HG03064 (cell line): Measurements from ENCODE around the gene PTPN20.

Source experiments
- ATAC-seq: cut with Tn5 transposase; IDR thresholded peaks from one replicate; pipeline ENCODE4 v1.9.1; 2021; ENCODE audit warnings: low read depth; ENCODE audit not compliant: unreplicated experiment

The PTPN20 gene

DNA sequence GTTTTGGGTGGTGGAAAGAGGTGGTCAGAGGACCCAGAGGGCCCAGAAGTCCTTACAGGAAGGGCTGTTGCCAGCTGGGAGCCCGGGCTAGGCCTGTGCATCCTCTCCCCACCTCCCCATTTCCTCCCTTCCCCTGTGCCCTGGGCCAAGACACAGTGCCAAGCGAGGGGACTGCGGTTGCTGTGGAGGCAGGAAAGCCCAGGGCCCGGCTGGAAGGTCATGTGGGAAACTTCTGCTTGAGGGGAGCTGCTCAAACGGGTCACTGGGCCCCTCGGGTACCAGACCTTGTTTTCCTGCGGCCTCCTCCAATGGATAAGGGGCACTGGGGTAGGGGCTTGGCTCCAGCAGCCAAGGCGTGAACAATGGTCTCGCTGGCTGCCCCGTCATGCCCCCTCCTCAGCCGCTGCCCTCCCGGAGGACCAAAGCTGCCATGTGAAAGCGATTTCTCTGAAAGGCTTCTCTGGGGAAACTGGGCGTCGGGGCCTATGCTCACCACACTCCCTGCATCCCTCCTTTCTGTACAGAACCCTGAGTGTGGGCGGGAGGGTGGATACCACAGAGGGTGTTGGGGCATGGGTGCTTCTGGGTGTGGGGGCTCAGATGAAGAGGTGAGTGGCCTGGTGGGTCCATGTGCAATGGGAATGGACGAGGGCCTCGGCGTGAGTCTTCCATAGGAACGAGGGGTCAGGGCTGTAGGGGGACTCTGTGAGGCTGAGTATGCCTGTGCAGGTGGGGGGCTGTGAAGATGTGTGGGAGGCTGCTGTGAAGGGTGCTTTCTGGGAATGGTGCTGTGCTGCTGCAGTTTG lies 135.3 kb downstream of the PTPN20 start:
- ATAC-seq = no peak

DNA sequence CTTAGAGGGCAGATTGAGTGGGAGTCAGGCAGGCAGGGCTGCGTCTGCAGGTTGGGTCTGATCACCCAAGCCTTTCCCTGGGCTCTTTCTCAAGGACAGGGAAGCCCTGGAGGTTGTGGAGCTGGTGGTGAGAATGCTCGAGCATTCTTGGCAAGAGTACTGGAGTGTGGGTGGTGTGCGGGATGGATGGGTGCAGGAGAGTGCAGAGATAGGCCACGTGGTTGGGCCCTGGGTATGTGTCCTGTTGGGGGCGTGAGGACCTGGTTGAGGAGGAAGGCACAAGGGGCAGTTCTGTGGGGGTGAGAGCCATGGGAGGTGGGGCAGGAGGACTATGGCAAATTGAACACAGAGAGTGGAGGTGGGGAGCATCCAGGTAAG lies 135.9 kb downstream of the PTPN20 start:
- no peak for ATAC-seq

DNA sequence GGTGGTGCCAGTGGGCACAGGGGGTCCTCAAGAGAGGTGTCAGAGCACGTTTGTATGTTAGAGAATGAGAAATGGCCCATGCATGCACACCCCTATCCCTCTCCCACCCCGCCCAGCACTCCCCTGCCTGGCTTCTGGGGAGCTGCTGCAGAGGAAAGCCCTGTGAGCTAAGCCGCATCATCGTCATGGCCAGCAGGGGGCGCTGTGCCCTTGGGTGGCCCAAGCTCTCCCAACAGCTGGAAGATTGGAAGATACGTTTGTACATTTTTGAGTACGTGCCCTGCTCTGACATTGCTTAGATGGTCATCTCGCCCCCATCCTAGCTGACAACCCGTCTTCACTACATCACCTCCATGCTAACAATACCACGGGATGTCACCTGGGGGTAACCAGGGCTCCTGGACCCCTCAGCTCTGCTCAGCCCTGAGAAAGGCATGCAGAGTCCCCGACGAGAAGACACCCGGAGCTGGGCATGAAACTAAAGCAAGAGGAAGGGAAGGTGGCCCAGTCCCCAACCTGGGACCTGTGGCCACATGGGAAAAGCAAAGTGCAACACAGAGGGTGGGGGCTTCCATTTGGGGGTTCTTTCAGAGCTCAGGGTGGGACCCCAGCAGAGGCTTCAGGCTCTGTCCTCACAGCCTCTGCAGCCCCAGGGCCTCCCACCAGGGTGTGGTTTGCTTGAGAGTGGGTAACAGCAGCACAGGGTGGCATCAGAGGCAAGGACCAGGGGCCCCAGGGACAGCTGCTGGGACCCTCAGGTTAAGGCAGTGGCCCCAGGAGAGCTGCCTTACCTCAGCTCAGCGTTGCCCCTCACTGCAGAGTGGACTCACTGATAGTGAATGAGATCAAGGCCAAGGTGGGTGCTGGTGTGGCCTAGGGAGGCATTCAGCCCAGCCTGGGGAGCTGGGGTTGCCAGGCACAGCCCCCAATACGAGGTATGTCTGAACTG lies 136.6 kb downstream of the PTPN20 start:
- no peak for ATAC-seq

DNA sequence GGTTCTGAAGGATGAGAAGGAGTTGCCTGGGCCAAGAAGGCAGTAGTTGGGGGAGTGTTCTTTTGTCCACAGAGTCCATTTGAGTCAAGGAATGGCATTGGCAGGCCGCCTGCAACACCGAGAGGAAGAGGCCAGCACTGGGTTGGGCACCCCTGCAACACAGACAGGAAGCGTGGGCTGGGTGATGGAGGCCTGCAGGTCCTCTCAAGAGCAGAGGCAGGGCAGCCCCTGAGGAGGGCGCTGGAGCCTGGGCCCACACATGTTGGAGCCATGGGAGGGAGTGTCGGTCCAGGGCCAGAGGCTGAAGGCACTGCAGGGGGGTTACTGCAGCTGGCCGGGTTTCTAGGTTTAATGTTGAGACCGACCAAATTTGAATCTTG lies 137.3 kb downstream of the PTPN20 start:
- no peak for ATAC-seq

DNA sequence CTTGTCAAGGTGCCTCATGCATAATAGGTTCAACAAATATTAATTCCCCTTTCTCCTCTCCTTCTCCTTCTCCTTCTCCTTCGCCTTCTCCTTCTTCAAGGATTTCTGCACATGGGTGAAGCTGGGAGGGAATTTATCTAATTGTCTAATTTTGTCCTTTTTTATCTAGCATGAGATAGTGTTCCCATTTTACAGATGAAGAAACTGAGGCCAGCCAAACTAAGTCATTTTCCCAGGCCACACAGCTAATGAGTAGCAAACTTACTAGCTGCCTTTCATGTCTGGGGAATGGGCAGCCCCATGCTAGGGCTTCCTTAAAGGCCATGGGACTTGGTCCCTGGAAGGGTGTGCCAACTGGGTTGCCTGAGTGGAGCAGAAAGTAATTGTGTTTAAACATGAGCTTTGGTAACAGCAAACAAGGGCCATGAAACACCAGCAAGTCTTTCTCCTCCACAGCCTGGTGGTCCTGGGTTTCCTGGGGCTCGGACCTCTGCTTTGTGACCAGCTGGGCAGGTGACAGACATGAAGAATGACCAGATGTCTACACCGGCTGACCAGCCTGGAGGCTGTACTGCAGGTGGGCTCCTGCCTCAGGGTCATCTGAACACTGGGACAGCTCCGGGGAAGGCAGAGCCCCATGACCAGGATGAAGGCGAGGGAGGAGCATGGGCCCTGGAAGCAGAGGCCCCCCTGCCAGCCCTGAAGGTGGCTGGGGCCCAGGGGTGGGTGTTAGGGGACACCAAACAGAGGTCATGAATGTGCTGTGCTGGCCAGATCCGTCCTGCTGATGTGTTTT lies 138.0 kb downstream of the PTPN20 start:
- ATAC-seq = no peak

DNA sequence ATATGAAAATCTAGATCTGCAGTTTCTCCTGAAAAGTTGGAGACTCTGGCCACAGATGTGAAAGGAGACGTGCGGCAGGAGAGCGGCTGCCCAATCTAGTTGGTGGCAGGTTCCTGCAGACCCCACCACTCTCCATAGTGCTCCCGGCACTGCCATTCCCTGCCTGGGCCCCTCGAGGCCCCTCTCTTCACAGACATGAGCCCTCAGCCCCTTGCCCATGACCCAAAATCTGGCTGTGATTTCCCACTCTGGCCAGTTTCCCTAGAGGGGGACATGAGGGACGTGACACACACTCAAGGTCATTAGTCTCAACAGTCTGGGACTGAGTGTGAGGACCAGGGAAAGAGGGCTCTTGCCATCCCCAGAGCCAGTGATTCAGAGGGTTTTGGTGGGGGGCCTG lies 138.7 kb downstream of the PTPN20 start:
- ATAC-seq = no peak

DNA sequence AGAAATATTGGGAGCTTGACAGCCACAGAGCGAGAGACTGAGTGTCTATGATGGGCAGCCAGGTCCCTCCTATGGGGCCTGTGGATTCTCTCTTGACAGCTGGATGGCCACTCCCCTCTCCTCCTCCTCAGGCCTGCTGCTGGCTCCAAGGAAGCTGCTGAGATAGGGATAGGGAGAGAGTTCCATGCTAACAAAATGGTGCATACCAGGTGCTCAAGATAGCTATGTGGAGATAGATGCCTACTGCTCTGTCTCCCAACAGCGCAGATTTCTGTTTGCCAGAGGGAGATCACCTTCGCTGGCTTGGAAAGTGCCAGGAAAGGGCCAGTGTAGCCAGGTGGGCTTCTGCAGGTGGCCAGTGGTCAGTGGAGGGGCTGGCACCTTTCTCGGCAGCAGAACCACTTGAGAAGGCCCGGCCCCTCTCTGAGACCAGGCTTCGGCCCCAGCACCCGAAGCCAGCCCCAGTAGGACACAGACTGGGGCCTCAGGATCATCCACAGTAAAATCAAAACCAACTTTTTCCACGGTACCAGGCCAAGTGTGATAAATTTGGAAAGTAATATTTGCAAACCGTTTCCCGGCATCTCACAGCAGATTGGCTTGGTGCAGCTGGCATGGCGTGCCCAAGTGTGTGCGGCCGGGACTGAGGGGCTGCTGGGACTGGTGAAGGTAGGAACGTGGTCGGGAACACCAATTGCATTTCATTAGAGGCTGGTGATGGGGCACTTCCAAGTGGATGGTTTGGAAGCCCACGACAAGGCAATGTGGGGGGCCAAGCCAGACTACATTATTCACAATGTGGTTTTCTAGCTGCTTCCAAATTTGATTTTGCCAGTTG lies 139.6 kb downstream of the PTPN20 start:
- no peak for ATAC-seq

DNA sequence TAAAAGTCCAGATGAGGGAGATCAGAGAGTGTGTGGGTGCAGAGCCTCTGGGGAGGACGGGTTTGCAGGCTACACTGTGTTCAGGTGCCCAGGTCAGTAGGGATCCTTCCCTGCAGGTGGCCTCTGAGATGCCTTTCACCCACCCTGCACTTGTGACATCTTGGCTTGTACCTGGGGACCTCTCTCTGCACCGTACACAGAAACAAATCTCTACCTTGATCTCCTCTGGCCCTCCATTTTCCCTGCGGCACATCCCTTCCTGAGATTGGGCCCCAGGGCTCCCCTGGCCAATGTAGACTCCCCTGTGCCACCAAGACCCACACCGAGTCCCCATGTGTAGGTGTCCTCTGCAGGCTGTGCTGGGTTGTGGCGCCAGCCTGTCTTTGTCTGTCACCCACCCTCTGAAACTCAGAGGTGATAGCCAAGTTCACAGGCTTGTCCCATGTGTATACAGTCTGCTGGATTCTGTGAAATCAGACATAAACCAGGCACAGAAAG lies 140.6 kb downstream of the PTPN20 start:
- ATAC-seq = no peak
